Activated CD4-positive, alpha-beta T cell treated with anti-CD3 and anti-CD28 coated beads, Interleukin-2, amount 50 U/mL, for 24 hours (primary cell): ENCODE measurements around the gene AWAT2.

ENCODE experiments used
- DNase-seq, 2 donors: peaks; one replicate each; pipeline ENCODE4 v3.0.0-alpha.2; 2020; ENCODE audit warnings: low read depth in 1 of 2, low spot score in 1 of 2

AWAT2 gene

DNA sequence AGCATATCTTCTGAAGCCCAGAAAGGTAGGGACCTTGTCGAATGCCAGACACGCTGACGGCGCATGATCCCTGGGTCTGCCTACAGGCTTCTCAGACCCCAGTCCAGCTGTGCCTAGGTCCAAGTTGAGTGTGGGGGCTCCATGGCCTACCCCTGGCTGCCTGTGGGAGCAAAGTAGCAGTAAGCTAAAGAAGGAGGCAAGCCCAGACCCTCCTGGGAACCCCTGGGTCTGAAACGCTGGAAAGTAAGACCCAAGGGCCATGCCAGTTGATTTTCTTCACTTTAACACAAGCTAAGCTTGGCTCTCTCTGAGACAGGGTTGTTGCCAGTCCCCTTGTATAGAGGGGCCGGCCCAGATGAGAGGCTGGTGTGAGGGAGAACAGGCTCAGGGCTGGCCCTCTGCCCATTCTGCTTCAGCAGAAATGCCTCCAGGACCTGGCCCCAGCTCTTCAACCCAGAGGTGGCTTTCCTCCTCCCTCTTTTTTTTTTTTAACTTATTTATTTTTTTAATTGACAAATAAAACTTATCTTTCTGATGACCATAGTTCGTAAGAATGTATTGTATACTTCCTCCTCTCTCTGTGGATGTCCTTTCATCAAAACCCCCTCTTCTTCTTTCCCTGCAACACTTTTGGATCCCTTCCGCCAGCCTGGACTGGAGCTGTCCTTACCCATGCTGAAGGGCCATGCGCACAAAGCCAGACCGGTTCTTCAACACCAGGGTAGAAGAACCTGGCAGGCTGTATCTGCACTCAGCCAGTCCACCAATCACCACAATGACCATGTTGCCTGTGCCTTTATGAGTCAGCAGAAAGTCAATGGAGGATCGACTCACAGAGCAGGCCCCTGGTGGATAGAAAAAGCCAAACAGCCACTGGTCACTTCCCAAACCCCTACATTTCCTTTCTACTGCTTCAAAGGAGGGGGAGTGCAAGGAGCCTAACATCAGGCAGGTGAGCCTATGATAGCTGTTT, 7.1 kb downstream of the AWAT2 start:
- DNase-seq: no peak

- DNase-seq: no peak
These were observed 7.7 kb downstream of the AWAT2 start for GRCh38 chrX:70041993-70042392.

DNA sequence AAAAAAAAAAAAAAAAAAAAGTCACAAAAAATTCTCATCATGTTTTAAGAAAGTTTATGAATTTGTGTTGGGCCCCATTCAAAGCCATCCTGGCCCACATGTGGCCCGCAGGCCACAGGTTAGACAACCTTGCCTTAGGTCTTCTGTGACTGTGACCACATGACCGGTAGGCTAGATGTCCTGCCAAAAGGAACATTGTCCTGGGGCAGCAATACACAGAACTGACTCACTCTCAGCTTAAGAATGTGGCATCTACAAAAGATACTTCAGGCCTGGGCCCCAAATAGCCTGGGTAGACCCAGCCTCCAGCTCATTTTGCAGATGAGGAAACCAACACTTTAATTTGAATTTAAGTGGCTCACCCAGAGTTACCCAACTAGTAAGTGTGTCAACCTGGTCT, 10.0 kb downstream of the AWAT2 start:
- no peak for DNase-seq

GRCh38 chrX:70038951-70039350, 10.8 kb downstream of the AWAT2 start:
- no peak for DNase-seq

- no peak for DNase-seq
These were observed 11.2 kb downstream of the AWAT2 start for GRCh38 chrX:70038515-70038914.

DNA sequence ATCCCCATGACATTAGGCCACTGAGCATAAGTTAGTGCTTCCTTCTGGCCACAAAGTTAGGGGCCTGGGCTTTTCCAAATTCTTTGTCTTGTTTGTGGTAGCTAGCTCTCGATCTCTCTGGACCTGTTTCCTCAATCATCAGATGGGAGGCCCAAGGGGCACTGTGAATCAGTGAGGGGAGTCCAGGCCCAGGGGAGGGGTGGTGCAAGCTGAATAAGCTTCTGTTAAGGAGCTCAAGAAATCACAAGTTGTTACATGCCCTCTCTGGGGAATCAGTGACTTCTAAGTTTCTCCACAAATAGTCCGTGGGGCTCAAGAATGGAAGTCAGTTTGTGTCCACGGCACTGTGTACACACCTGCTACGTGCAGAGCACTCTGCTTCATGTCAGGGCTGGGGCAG, 15.1 kb downstream of the AWAT2 start:
- no peak for DNase-seq

- DNase-seq: no peak
These were observed 16.2 kb downstream of the AWAT2 start for GRCh38 chrX:70033348-70034051.

GRCh38 chrX:70032792-70033191, 16.9 kb downstream of the AWAT2 start:
- DNase-seq: no peak

DNA sequence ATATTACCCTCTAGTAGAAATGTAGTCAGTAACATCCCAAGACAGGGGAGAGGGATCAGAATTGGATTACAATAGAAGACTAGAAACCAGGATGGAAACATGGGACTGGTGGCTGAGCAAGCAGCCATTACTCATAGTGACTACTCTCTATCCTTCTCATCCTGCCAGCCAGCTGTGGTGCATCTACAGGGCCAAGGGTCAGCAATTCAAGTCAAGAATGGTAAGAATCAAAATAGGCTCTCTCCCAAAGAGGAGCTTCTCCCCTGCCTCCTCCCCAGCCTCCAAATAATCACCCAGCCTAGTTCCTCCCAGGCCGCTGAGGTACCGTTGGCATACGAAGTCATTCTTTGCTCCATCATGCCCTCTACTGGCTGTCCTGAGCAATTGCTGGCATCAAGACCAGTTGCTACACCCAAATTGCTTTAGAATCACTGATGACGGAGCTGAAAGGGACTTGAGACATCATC, 19.4 kb downstream of the AWAT2 start:
- DNase-seq: peak in 1 of 2 donors; percentile 17

DNA sequence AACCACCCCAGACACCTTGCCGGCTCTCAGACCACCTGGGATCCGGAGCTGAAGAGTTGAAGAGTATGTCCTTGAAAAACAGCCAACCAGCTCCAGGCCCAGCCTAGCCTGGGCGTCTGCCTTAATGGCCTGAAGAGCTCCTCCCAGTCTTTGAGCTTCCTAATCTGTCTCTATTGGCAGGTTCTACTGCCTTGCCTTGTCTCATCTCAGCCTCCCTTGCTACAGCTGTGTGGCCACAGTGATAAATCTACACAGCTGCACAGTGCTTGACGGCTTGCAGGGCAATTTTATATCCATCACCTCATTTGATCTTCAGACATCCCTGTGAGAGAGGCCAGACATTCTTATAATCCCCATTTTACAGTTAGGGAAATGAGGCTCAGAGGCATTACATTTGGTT, 19.9 kb downstream of the AWAT2 start:
- no peak for DNase-seq

DNA sequence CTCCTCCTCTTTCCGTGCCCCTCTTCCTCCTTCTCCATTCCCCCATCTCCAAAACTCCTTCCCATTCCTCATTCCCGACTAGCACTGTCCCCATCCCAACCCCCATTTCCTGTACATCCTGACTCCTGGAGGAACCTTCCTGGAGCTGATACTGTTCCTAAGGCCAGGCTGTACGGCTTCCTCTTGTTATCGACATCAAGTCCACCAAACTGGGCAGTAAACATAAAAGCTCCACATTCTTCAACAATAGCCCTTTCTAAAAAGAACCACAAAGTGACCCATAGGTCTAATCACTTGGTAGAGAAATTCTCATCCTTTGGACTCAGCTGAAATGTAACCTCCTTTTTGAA, 22.9 kb downstream of the AWAT2 start:
- DNase-seq: no peak

DNA sequence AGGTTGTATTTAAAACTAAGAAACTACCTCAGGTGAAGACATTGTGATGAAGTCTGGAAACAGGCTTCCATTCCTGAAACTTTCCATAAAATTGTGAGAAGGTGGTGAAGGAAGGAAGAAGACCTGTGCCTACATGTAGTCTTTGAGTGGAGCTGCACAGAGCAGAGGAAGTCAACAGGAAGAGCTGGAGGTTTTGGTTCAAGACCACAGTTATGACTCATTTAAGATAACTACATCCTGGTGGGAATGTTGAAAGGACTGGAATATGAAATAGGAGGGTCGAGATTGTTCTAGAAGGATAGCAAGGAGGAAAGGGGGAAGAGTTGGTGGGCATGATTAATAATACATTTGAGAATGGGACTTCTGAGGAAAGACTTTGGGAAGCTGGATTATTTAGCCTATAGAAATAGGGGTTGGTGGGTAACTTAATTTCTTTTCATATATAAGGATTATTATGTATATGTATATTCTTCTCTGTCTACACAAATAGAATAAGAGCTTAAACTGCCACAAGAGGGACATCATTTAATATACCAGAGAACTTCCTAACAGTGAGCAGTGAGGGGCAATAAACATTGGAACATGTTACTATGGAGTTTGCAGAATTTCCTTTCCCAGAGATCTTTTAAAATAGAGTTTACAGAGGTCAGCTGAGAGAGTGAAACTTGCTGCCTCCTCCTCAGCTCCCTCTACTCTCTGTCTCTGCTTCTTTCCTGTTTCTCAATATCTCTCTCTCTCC, 23.5 kb downstream of the AWAT2 start:
- no peak for DNase-seq

DNA sequence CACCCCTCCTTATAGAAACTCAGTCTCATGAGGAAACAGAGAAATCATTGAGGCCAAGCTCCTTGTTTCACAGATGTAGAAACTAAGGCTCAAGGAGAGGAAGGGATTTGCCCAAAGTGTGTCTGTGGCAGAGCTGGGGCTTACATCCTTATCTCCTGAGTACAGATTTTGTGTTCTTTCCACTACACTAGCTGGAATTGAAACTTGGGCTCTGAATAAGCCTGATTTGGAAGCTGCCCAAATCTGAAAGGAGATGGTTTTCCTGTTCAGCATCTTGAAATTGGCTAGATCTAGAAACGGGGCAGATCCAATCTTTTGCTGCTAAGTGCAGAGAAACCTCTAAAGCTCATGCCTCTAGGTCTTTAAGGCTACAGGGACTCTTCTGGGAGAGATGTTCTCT, 24.3 kb downstream of the AWAT2 start:
- DNase-seq: no peak

DNA sequence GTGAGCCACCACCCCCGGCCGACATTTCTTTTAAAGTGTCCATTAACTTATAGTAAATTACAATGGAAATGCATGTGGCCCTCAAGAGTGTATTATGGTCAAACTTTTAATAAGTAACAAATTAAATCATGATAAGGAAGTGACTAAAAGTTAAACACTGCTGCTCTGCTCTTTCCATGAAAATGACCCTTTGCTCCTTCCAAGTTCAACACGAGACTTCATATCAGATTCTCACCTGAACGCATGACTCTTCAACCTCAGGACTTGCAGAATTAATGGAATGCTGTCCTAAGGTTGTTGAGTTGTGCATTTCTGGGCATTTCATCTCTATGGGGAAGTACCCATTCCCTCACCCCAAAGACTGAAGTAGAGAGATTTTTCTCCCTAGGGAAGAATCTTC, 27.1 kb downstream of the AWAT2 start:
- DNase-seq: no peak

DNA sequence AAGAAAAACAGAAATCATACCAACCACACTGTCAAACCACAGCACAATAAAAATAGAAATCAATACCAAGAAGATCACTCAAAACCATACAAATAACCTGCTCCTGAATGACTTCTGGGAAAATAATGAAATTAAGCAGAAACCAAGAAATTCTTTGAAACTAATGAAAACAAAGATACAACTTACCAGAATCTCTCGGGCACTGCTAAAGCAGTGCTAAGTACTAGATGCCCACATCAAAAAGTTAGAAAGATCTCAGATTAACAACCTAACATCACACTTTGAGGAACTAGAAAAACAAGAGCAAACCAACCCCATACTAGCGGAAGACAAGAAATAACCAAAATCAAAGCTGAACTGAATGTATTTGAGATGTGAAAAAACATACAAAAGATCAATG, 33.2 kb downstream of the AWAT2 start:
- no peak for DNase-seq

- no peak for DNase-seq
These were observed 36.0 kb downstream of the AWAT2 start for GRCh38 chrX:70013466-70014381.

DNA sequence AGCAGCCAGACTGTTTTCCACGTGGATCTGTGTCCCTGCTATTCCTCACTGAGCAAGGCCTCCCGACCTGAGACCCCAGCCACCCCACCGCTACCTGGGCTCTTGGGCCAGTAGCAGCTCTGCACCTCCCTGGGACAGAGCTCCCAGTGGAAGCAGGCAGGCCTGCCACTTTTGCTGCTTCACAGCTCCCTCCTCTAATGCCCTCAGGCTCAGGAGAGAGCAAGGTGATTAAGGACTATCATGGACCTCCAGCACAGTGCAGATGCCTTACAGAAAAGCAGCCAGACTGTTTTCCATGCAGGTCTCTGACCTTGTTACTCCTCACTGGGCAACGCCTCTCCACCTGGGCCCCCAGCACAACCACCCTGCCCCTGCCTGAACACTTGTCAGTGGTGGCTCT, 37.0 kb downstream of the AWAT2 start:
- no peak for DNase-seq

GRCh38 chrX:70009970-70010369, 39.8 kb downstream of the AWAT2 start:
- DNase-seq: no peak

- no peak for DNase-seq
These were observed 40.7 kb downstream of the AWAT2 start for GRCh38 chrX:70009049-70009448.

DNA sequence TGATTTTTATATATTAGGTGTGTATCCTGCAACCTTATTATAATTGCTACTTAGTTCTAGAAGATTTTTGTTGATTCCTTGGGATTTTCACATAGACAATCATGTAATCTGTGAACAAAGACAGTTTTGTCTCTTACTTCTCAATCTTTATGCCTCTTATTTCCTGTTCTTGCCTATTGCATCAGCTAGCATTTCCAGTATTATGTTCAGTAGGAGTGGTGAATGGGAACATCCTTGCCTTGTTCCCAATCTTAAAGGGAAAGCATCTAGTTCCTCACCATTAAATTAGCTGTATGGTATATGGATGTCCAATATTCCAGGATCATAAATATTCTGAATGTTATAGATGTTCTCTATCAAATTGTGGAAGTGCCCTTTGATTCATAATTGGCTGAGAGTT, 41.8 kb downstream of the AWAT2 start:
- no peak for DNase-seq
